Measurements from ENCODE around the gene CAGE1. TPM values are rescaled to one million over a fixed set of nuclear protein-coding genes. Genes with fewer than 3 reads are reported as not detected.
A peak's percentile ranks its signal among the peaks of the same experiment; 100 is the strongest.

CAGE1 gene
- total RNA-seq, 1 donor from 2014 or later, result not detected

GRCh38 chr6:7392402-7392801 is 2.9 kb upstream of the CAGE1 start:
- peaks cover 44% of the 10 kb centered on the region for H3K36me3 ChIP-seq
- H3K27me3 ChIP-seq (ENCODE audit: low read depth), result no peaks in the 10 kb centered on the region
- no peak overlapping the region for H3K27ac ChIP-seq (replicated peaks)
- TF ChIP-seq CTCF (IDR thresholded peaks at IDR 0.05; ENCODE audit: borderline replicate concordance), result no peak
- H3K4me3 ChIP-seq, result no peak overlapping the region
- peaks cover 34% of the 10 kb centered on the region for H3K4me1 ChIP-seq
- no peak for DNase-seq
- no peaks in the 10 kb centered on the region for H3K9me3 ChIP-seq (replicated peaks)
- intact Hi-C loops (cut with micrococcal nuclease), result loop anchor here (10.0 kb wide), 1 partner anchor 98 kb away; no protein-coding TSS in a partner anchor

- no peak for TF ChIP-seq CTCF (IDR thresholded peaks at IDR 0.05; ENCODE audit: borderline replicate concordance)
- intact Hi-C loops (cut with micrococcal nuclease), result loop anchor here (10.0 kb wide), 1 partner anchor 96 kb away; no protein-coding TSS in a partner anchor
These were observed 1.6 kb upstream of the CAGE1 start for GRCh38 chr6:7391151-7391550.

GRCh38 chr6:7390226-7390878 is 810 bp upstream of the CAGE1 start:
- no peaks in the 10 kb centered on the region for H3K27me3 ChIP-seq (ENCODE audit: low read depth)
- H3K9me3 ChIP-seq (replicated peaks), result no peaks in the 10 kb centered on the region
- no peak for DNase-seq
- peak overlapping the region; percentile 92 for H3K27ac ChIP-seq (replicated peaks)
- intact Hi-C loops (cut with micrococcal nuclease), result loop anchor here (10.0 kb wide), 1 partner anchor 96 kb away; no protein-coding TSS in a partner anchor
- H3K4me1 ChIP-seq, result peaks cover 34% of the 10 kb centered on the region
- peaks cover 24% of the 10 kb centered on the region for H3K36me3 ChIP-seq
- peak overlapping the region; percentile 81 for H3K4me3 ChIP-seq
- peak; percentile 3 for TF ChIP-seq CTCF (IDR thresholded peaks at IDR 0.05; ENCODE audit: borderline replicate concordance)

More at GRCh38 chr6:7391151-7391550, 1.6 kb upstream of the CAGE1 start:
- H3K9me3 ChIP-seq (replicated peaks), result no peaks in the 10 kb centered on the region
- peak overlapping the region; percentile 81 for H3K4me3 ChIP-seq
- no peak overlapping the region for H3K27ac ChIP-seq (replicated peaks)
- no peaks in the 10 kb centered on the region for H3K27me3 ChIP-seq (ENCODE audit: low read depth)
- H3K4me1 ChIP-seq, result peaks cover 34% of the 10 kb centered on the region
- peaks cover 31% of the 10 kb centered on the region for H3K36me3 ChIP-seq
- no peak for DNase-seq

GRCh38 chr6:7389162-7389450 is 436 bp downstream of the CAGE1 start:
- intact Hi-C loops (cut with micrococcal nuclease), result no loop called here
- no peak for TF ChIP-seq CTCF (IDR thresholded peaks at IDR 0.05; ENCODE audit: borderline replicate concordance)
- no peak for DNase-seq
- Histone ChIP-seq H3K27ac (replicated peaks) (peak overlapping the region; percentile 92), H3K4me3 (peak overlapping the region; percentile 81), H3K36me3 (peaks cover 12% of the 10 kb centered on the region), H3K27me3 (ENCODE audit: low read depth) (no peaks in the 10 kb centered on the region), H3K4me1 (peaks cover 34% of the 10 kb centered on the region), H3K9me3 (replicated peaks) (no peaks in the 10 kb centered on the region)

GRCh38 chr6:7381092-7381491 is 8.4 kb downstream of the CAGE1 start:
- no peak for DNase-seq
- no peaks in the 10 kb centered on the region for H3K9me3 ChIP-seq (replicated peaks)
- H3K27me3 ChIP-seq (ENCODE audit: low read depth), result peaks cover 8% of the 10 kb centered on the region
- H3K36me3 ChIP-seq, result no peaks in the 10 kb centered on the region
- H3K4me1 ChIP-seq, result no peaks in the 10 kb centered on the region
- H3K4me3 ChIP-seq, result no peak overlapping the region
- H3K27ac ChIP-seq (replicated peaks), result no peak overlapping the region
- intact Hi-C loops (cut with micrococcal nuclease), result no loop called here
- no peak for TF ChIP-seq CTCF (IDR thresholded peaks at IDR 0.05; ENCODE audit: borderline replicate concordance)

Data from left ventricle myocardium inferior (tissue), 1 donor.